Measurements from ENCODE around the gene FBXO31.
"Not testable (repeated sequence)": the region's sequence is repeated elsewhere in the genome, so short reads cannot be mapped to it uniquely, and the experiment has no call there.

Gene FBXO31

GRCh38 chr16:87360862-87361610, 22.5 kb downstream of the FBXO31 start:
- DNase-seq = no peak

- no peak for DNase-seq
Observed at GRCh38 chr16:87359121-87359520, 24.5 kb downstream of the FBXO31 start.

GRCh38 chr16:87358696-87359095, 24.9 kb downstream of the FBXO31 start:
- DNase-seq = no peak

GRCh38 chr16:87358250-87358649, 25.3 kb downstream of the FBXO31 start:
- DNase-seq = no peak

GRCh38 chr16:87356491-87356853, 27.1 kb downstream of the FBXO31 start:
- no peak for DNase-seq

- no peak for DNase-seq
Observed at GRCh38 chr16:87353613-87354012, 30.0 kb downstream of the FBXO31 start.

GRCh38 chr16:87352818-87353217, 30.8 kb downstream of the FBXO31 start:
- no peak for DNase-seq

GRCh38 chr16:87351320-87351698, 32.3 kb downstream of the FBXO31 start:
- no peak for DNase-seq

GRCh38 chr16:87350681-87351319, 32.8 kb downstream of the FBXO31 start:
- no peak for DNase-seq

GRCh38 chr16:87350031-87350430, 33.5 kb downstream of the FBXO31 start:
- DNase-seq = no peak

- DNase-seq = no peak
Observed at GRCh38 chr16:87348616-87349157, 34.9 kb downstream of the FBXO31 start.

- no peak for DNase-seq
Observed at GRCh38 chr16:87347932-87348615, 35.5 kb downstream of the FBXO31 start.

GRCh38 chr16:87346517-87347060, 37.0 kb downstream of the FBXO31 start:
- no peak for DNase-seq

- no peak for DNase-seq
Observed at GRCh38 chr16:87345726-87346424, 37.7 kb downstream of the FBXO31 start.

GRCh38 chr16:87344931-87345631, 38.5 kb downstream of the FBXO31 start:
- no peak for DNase-seq

GRCh38 chr16:87344165-87344930, 39.2 kb downstream of the FBXO31 start:
- DNase-seq = no peak

GRCh38 chr16:87343753-87344050, 39.9 kb downstream of the FBXO31 start:
- DNase-seq = no peak

- no peak for DNase-seq
Observed at GRCh38 chr16:87342978-87343752, 40.4 kb downstream of the FBXO31 start.

GRCh38 chr16:87342504-87342903, 41.1 kb downstream of the FBXO31 start:
- no peak for DNase-seq

- no peak for DNase-seq
Observed at GRCh38 chr16:87340198-87340597, 43.4 kb downstream of the FBXO31 start.

GRCh38 chr16:87339724-87340105, 43.9 kb downstream of the FBXO31 start:
- not testable (repeated sequence) for DNase-seq

Data from OCI-M1 (cell line).